Measurements from ENCODE around the gene INPP5F. TPM values are rescaled to one million over a fixed set of nuclear protein-coding genes. Genes with fewer than 3 reads are reported as not detected.
A peak's percentile ranks its signal among the peaks of the same experiment; 100 is the strongest.
"Not testable (repeated sequence)": the region's sequence is repeated elsewhere in the genome, so short reads cannot be mapped to it uniquely, and the experiment has no call there.

The INPP5F gene
- total RNA-seq, 1 experiment from 2014 or later = 26.4 TPM

DNA sequence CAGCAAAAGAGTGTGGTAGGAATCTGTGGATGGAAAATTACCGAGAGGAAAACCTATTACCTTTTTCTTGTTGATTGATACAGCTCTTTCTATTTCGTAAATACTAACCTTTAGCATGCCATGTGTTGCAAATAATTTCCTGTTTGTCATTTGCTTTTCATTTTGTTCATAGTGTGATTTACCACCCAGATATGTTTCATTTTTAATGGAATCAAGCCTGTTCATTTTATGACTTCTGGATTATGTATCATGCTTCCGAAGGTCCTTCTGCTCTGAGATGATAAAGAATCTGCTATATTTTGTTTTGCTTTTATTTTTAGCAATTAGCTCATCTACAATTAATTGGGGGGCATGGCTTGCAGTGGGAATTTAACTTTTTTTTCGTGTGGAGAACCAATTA, 46.5 kb downstream of the INPP5F start:
- H3K4me3 ChIP-seq (ENCODE audit: low read depth, low read length) = no peak overlapping the region
- ChIA-PET POLR2A (no interaction called here), CTCF (no interaction called here)
- H3K9me3 ChIP-seq = no peaks in the 10 kb centered on the region
- Mint-ChIP-seq H3K36me3 (ENCODE audit: insufficient read depth, unreplicated experiment) (peaks cover 6% of the 10 kb centered on the region), H3K27me3 (ENCODE audit: insufficient read depth, unreplicated experiment) (no peaks in the 10 kb centered on the region), H3K9me3 (ENCODE audit: unreplicated experiment) (no peaks in the 10 kb centered on the region), H3K4me1 (ENCODE audit: low read depth, unreplicated experiment) (peaks cover 25% of the 10 kb centered on the region), H3K4me3 (ENCODE audit: unreplicated experiment) (no peak overlapping the region), H3K27ac (ENCODE audit: unreplicated experiment) (no peak overlapping the region)
- DNase-seq = no peak
- H3K36me3 ChIP-seq (ENCODE audit: control insufficient read depth, insufficient read depth, low read length) = no peaks in the 10 kb centered on the region
- H3K27me3 ChIP-seq (replicated peaks; ENCODE audit: control insufficient read depth, insufficient read depth, low read length) = no peaks in the 10 kb centered on the region
- H3K4me1 ChIP-seq = peaks cover 30% of the 10 kb centered on the region
- TF ChIP-seq, protein P1, sequence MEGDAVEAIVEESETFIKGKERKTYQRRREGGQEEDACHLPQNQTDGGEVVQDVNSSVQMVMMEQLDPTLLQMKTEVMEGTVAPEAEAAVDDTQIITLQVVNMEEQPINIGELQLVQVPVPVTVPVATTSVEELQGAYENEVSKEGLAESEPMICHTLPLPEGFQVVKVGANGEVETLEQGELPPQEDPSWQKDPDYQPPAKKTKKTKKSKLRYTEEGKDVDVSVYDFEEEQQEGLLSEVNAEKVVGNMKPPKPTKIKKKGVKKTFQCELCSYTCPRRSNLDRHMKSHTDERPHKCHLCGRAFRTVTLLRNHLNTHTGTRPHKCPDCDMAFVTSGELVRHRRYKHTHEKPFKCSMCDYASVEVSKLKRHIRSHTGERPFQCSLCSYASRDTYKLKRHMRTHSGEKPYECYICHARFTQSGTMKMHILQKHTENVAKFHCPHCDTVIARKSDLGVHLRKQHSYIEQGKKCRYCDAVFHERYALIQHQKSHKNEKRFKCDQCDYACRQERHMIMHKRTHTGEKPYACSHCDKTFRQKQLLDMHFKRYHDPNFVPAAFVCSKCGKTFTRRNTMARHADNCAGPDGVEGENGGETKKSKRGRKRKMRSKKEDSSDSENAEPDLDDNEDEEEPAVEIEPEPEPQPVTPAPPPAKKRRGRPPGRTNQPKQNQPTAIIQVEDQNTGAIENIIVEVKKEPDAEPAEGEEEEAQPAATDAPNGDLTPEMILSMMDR (IDR thresholded peaks at IDR 0.05; ENCODE audit: insufficient read depth in 1 of 2, low read depth in 1 of 2, low read length in 1 of 2, severe bottlenecking in 1 of 2, unreplicated experiment in 1 of 2) = no peak
- no TSS peak for BruUV-seq (replicated peaks)
- intact Hi-C loops (cut with micrococcal nuclease; ENCODE audit: unreplicated experiment) = no loop called here

DNA sequence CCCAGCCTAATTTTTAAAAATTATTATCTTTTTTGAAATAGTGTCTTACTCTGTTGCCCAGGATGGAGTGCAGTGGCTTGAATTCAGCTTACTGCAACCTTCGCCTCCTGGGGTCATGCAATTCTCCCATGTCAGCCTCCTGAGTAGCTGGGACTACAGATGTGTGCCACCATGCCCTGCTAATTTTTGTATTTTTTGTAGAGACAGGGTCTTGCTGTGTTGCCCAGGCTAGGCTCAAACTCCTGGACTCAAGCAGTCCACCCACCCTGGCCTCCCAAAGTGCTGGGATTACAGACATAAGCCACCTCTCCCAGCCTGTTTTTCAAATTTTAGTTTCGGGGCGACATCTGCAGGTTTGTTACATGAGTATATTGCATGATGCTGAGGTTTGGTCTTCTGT, 47.2 kb downstream of the INPP5F start:
- H3K27me3 ChIP-seq (replicated peaks; ENCODE audit: control insufficient read depth, insufficient read depth, low read length); H3K36me3 ChIP-seq (ENCODE audit: control insufficient read depth, insufficient read depth, low read length); H3K4me3 ChIP-seq (ENCODE audit: low read depth, low read length); intact Hi-C loops (cut with micrococcal nuclease; ENCODE audit: unreplicated experiment); H3K36me3 Mint-ChIP-seq (ENCODE audit: insufficient read depth, unreplicated experiment); H3K4me3 Mint-ChIP-seq (ENCODE audit: unreplicated experiment); BruUV-seq (replicated peaks); DNase-seq; CTCF ChIA-PET; H3K9me3 Mint-ChIP-seq (ENCODE audit: unreplicated experiment); H3K9me3 ChIP-seq; H3K27me3 Mint-ChIP-seq (ENCODE audit: insufficient read depth, unreplicated experiment); H3K27ac Mint-ChIP-seq (ENCODE audit: unreplicated experiment); POLR2A ChIA-PET: not testable (repeated sequence)
- peaks cover 25% of the 10 kb centered on the region for H3K4me1 Mint-ChIP-seq (ENCODE audit: low read depth, unreplicated experiment)
- H3K4me1 ChIP-seq = peaks cover 23% of the 10 kb centered on the region

DNA sequence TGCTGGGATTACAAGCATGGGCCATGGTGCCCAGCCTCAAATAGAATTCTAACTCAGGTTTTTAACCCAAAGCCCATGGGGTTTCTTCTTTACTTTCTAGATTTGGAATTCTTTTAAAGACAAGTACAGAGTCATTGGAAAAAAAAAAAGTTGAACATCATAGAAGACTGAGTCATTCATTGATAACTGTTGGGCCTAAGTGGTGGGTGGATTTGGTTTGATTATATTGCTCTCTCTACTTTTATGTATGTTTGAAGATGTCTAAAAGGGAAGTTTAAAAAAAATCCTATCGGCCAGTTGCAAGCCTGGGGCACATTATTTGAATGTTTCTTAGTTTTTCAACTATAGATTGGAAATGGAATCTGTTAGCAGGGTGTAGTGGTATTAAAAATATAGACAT, 49.7 kb downstream of the INPP5F start:
- 0 out of 2 replicates have a peak, but pooled peaks cover 5% of the 10 kb centered on the region for H3K4me1 ChIP-seq
- TF ChIP-seq, protein P1 (IDR thresholded peaks at IDR 0.05; ENCODE audit: insufficient read depth in 1 of 2, low read depth in 1 of 2, low read length in 1 of 2, severe bottlenecking in 1 of 2, unreplicated experiment in 1 of 2) = no peak
- BruUV-seq (replicated peaks) = no TSS peak
- no peaks in the 10 kb centered on the region for H3K9me3 Mint-ChIP-seq (ENCODE audit: unreplicated experiment)
- H3K36me3 Mint-ChIP-seq (ENCODE audit: insufficient read depth, unreplicated experiment) = peaks cover 6% of the 10 kb centered on the region
- no peak overlapping the region for H3K4me3 ChIP-seq (ENCODE audit: low read depth, low read length)
- intact Hi-C loops (cut with micrococcal nuclease; ENCODE audit: unreplicated experiment) = no loop called here
- H3K4me3 Mint-ChIP-seq (ENCODE audit: unreplicated experiment) = no peak overlapping the region
- H3K9me3 ChIP-seq = no peaks in the 10 kb centered on the region
- no peak for DNase-seq
- no peaks in the 10 kb centered on the region for H3K36me3 ChIP-seq (ENCODE audit: control insufficient read depth, insufficient read depth, low read length)
- H3K27me3 Mint-ChIP-seq (ENCODE audit: insufficient read depth, unreplicated experiment) = no peaks in the 10 kb centered on the region
- H3K27ac Mint-ChIP-seq (ENCODE audit: unreplicated experiment) = peak overlapping the region; percentile 58
- POLR2A ChIA-PET = no interaction called here
- H3K27me3 ChIP-seq (replicated peaks; ENCODE audit: control insufficient read depth, insufficient read depth, low read length) = no peaks in the 10 kb centered on the region
- H3K4me1 Mint-ChIP-seq (ENCODE audit: low read depth, unreplicated experiment) = peaks cover 24% of the 10 kb centered on the region
- CTCF ChIA-PET = no interaction called here

DNA sequence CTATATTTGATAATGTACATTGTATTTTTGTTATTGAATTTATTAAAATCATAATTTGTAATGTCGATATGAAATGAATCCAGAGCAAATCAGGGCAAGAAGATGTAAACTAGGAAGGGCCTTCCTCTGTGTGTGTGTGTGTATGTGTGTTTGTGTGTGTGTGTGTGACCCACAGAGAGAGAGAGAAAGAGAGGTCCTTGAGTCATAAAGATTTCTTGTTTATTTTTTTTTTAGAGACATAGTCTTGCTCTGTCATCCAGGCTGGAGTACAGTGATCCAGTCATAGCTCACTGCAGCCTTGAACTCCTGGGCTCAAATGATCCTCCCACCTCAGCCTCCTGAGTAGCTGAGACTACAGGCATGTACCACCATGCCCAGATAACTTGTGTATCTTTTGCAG, 50.7 kb downstream of the INPP5F start:
- intact Hi-C loops (cut with micrococcal nuclease; ENCODE audit: unreplicated experiment) = no loop called here
- Mint-ChIP-seq H3K9me3 (ENCODE audit: unreplicated experiment) (no peaks in the 10 kb centered on the region), H3K4me1 (ENCODE audit: low read depth, unreplicated experiment) (peaks cover 16% of the 10 kb centered on the region), H3K4me3 (ENCODE audit: unreplicated experiment) (no peak overlapping the region), H3K36me3 (ENCODE audit: insufficient read depth, unreplicated experiment) (peaks cover 6% of the 10 kb centered on the region), H3K27me3 (ENCODE audit: insufficient read depth, unreplicated experiment) (no peaks in the 10 kb centered on the region), H3K27ac (ENCODE audit: unreplicated experiment) (no peak overlapping the region)
- no peaks in the 10 kb centered on the region for H3K9me3 ChIP-seq
- H3K4me3 ChIP-seq (ENCODE audit: low read depth, low read length) = no peak overlapping the region
- no peak for DNase-seq
- BruUV-seq (replicated peaks) = no TSS peak
- no peaks in the 10 kb centered on the region for H3K4me1 ChIP-seq
- ChIA-PET CTCF (no interaction called here), POLR2A (no interaction called here)
- H3K36me3 ChIP-seq (ENCODE audit: control insufficient read depth, insufficient read depth, low read length) = no peaks in the 10 kb centered on the region
- H3K27me3 ChIP-seq (replicated peaks; ENCODE audit: control insufficient read depth, insufficient read depth, low read length) = no peaks in the 10 kb centered on the region
- TF ChIP-seq, protein P1 (IDR thresholded peaks at IDR 0.05; ENCODE audit: insufficient read depth in 1 of 2, low read depth in 1 of 2, low read length in 1 of 2, severe bottlenecking in 1 of 2, unreplicated experiment in 1 of 2) = no peak
